HG02610 (cell line): ENCODE measurements around the gene ITGAE.
"Not testable (repeated sequence)": the region's sequence is repeated elsewhere in the genome, so short reads cannot be mapped to it uniquely, and the experiment has no call there.

Experiments used
- ATAC-seq: cut with Tn5 transposase; IDR thresholded peaks from one replicate; pipeline ENCODE4 v1.9.1; 2021; ENCODE audit warnings: mild to moderate bottlenecking, moderate library complexity; ENCODE audit not compliant: unreplicated experiment

ITGAE gene, protein sequence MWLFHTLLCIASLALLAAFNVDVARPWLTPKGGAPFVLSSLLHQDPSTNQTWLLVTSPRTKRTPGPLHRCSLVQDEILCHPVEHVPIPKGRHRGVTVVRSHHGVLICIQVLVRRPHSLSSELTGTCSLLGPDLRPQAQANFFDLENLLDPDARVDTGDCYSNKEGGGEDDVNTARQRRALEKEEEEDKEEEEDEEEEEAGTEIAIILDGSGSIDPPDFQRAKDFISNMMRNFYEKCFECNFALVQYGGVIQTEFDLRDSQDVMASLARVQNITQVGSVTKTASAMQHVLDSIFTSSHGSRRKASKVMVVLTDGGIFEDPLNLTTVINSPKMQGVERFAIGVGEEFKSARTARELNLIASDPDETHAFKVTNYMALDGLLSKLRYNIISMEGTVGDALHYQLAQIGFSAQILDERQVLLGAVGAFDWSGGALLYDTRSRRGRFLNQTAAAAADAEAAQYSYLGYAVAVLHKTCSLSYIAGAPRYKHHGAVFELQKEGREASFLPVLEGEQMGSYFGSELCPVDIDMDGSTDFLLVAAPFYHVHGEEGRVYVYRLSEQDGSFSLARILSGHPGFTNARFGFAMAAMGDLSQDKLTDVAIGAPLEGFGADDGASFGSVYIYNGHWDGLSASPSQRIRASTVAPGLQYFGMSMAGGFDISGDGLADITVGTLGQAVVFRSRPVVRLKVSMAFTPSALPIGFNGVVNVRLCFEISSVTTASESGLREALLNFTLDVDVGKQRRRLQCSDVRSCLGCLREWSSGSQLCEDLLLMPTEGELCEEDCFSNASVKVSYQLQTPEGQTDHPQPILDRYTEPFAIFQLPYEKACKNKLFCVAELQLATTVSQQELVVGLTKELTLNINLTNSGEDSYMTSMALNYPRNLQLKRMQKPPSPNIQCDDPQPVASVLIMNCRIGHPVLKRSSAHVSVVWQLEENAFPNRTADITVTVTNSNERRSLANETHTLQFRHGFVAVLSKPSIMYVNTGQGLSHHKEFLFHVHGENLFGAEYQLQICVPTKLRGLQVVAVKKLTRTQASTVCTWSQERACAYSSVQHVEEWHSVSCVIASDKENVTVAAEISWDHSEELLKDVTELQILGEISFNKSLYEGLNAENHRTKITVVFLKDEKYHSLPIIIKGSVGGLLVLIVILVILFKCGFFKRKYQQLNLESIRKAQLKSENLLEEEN

DNA sequence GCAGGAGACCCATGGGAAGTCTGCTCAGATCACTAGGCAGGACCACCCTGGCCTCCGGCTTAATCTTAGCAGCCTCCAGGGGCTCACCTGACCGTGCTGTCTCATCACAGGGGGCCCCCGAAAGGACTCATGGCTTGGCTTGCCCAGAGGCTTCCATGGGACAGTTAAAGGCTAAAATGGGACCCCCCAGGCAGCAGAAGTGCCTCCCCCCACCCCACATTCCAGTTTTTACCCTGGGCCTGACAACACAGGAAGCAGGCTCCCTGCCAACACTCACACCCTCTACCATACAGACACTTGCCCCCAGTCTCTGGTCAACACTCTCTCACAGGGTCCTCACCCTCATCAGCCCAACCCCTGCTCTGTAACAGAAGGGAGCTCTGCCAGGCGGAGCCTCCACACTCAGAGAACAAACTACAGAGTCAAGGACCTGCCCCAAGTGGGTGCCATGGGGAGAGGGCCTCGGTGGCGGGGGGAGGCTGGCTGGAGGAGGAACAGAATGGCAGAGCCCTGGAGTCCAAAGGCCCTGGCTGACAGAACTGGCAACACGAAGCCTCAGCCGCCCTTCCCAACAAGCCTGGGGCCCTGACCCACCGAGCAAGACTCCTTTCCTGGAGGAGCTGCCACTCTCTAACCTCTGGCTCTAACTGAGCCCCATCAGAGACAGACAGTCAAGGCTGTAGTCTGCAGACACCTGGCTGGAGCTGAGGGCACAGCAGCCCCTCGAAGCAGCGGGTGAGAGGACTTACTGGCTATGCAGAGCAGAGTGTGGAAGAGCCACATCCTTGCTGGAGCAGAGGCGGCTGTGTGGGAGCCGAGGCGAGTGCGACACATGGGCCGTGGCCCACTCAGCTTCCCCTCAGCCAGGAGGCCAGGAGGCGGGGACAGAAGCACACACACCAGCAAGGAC, at the start of gene ITGAE:
ITGAE (minus strand) TSS at position 827 of the 910 bp plus-strand sequence; CDS start at position 783, 44 bp downstream.
- no peak for ATAC-seq

DNA sequence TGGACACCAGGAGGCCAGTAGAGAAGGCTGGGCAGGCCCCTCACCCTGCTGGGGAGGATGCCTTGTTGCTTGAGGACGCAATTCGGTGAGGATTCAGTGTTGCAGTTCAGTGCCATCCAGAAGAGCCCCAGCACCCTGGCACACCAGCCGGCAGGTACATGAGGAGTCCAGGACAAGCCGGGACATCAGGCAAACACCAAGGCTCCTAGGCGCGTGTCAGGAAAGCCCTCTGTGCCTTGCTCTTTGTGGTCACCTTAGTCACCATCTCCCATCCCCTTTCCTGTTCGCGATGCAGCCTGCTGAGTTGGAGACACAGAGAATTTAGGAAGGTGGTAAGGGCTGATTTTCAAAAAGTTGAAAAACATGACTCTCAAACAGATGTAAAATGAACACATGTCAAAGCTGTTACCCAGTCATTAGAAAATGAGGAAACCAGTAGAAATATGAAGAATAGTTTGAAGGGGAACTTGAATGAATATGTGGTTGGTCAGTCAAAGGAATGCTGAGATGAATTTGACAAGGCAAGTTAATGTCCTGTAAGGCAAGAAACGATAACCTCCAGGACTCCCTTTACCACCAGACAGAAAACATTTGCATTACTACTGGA, 47.3 kb upstream of the ITGAE start:
- ATAC-seq = no peak

DNA sequence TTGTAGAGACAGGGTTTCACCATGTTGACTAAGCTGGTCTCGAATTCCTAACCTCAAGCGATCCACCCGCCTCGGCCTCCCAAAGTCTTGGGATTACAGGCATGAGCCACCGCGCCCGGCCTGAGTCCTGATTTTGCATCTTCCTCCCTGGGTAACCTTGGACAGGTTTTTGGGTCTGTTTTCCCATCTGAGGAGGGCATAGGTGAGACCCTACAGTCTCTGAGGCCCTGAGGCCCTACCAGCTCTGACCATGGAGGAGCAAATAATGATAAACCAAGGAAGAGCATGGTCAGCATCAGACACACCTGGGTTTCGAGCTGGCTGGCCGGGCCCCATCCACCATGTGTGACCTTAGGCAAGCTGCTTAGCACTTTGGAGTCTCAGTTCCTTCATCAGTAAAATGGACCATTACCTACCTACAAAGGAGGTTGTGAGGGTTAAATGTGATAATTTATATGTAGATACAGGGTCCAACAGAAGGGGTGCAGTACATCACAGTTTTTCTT, 46.2 kb upstream of the ITGAE start:
- ATAC-seq = no peak

DNA sequence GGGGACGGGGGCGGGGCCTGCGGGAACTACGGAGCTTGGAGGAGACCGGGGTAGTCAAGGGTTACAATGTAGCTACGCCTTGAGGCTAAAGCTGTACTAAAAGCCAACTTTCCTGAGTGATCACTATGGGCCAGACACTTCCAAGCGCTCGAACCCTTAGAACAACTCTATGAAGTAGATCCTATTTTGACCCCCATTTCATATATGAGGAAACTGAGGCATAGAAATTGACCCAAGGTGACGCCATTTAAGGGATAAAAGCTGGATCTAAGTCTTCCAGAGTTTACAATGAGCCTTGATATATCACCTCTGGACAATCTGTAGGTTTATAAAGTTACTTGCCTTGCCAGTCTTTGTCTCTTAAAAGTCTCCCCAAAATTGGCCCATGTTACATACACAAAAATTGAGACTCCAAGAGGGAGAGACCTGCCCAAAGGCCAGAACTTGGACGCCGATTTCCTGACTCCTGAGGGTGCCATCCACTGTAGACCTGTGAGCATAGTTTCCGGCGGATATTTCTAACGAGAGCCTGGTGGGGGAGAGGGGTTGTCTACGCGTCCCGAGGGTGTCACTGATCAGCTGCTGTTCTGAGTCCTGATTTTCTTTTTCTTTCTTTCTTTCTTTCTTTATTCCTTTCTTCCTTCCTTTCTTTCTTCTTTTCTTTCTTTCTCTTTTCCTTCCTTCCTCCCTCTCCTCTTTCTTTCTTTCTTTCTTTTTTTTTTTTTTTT, 45.6 kb upstream of the ITGAE start:
- ATAC-seq = no peak

DNA sequence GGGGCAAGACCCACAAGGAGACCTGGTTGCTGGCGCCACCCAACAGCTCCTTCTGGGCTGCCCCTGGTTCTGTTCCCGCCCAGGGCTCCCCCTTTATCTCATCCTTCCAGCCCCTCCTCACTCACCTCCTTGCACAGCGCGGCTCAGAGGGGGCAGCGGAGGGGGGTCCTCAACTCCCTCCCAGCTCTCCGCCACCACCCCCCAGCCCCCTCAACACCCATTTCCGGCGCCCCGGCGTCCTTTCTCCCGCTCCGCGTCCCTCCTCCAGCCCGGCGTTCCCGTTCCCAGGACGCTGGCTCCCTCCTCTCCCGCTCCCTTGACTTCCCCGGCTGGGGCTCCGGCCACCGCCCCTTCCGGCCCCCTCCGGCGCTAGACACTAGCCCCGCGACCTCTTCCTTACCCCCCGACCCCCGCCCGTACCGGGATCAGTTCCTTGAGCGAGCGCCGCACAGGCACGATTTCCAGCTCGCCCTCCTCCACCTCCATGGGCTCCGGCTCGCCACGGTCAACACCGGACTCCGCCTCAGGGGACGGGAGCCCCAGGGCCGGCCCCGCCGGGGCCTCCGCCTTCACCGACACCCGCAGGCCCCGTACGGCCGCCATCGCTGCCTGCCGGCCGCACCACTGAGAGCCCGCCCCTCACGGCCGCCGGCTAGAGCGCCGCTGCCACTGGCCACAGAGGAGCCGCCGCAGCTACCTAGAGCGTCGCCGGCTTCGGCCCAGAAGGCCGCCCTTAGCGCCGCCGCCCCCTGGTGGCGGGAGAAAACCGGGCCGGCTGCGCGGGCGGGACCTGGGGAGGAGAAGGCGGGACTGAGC, 44.8 kb upstream of the ITGAE start, which contains the start of gene NCBP3:
NCBP3 (minus strand) TSS at position 626 of the 816 bp plus-strand sequence; CDS start at position 603, 23 bp downstream.
- ATAC-seq = peak; percentile 94

DNA sequence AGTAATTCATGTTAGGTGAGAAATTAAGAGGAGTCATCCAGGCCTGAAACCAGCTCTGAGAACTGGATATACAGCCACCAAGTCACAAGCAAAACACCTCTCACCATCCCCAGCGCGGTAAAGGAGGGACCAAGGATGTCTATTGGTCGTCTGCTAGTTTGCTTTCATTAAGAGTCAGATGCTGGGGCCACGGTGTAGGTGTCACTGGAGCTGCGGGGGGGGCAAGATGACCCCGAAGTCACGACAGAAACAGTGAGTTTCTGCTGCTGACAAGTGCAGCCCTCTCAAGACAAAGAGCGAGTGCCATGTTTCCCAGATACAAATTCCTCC, 44.3 kb upstream of the ITGAE start:
- ATAC-seq = no peak

DNA sequence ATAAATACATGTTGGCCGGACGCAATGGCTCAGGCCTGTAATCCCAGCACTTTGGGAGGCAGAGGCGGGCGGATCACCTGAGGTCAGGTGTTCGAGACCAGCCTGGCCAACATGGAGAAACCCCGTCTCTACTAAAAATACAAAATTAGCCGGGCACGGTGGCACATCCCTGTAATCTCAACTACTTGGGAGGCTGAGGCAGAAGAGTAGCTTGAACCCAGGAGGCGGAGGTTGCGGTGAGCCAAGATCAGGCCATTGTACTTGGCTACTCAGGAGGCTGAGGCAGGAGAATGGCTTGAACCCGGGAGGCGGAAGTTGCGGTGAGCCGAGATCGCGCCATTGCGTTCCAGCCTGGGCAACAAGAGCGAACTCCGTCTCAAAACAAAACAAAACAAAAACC, 43.6 kb upstream of the ITGAE start:
- not testable (repeated sequence) for ATAC-seq

DNA sequence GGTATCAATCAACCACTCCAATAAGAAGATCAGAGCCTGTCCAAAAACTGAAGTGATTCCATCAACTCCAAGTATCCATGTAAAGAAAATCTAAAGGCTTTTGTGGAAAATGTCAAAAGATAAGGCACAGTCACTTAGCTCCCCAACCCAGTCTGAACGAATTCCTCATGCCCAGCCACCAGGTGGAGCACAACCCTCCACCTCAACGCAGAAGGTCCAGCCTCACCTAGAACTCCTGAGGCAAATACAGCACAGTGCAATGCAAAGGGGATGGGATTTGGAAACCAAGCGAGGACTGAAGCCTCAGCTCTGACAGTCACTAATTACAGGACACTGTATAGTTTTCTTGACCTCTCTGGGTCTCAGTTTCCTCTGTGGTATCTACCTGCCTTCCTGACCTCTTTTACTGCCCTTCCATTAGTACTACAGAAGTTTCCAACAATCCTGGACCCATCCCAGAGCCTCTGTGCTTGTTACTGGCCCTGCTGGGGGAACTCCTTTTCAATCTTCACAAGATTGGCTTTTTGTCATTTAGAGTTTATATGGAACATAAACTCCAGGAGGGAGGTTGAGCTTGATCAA, 43.0 kb upstream of the ITGAE start:
- ATAC-seq = no peak

DNA sequence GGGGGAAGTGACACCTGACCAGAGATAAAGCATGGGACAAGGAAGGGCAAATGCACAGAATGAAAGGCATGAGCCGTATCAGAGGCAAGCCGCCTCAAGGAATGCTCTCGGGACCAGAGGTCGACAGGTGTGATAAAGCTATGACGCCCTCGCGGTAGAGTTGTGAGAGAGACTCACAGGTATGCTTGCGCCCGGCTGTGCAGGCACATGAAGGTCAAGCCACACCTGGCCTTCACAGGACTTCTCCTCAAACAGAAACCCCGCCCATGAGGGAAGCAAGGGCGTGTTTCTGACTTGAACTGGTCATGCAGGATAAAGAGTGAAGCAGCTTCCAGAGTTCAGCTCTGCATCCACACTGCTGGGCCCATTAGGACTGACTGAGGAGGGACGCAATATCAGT, 37.2 kb upstream of the ITGAE start:
- ATAC-seq = no peak

DNA sequence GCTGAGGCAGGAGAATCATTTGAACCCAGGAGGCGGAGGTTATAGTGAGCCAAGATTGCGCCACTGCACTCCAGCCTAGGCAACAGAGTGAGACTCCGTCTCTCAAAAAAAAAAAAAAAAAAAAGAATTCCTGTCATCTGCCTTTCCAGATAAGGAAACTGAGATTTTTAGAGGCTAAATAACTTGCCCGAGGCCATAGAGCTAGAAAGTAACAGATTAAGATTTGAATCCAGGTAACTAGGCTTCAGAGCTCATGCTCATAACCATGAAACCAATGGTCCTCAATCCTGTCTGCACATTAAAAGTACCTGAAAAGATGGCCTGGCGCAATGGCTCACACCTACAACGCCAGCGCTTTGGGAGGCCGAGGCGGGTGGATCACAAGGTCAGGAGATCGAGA, 35.6 kb upstream of the ITGAE start:
- no peak for ATAC-seq

DNA sequence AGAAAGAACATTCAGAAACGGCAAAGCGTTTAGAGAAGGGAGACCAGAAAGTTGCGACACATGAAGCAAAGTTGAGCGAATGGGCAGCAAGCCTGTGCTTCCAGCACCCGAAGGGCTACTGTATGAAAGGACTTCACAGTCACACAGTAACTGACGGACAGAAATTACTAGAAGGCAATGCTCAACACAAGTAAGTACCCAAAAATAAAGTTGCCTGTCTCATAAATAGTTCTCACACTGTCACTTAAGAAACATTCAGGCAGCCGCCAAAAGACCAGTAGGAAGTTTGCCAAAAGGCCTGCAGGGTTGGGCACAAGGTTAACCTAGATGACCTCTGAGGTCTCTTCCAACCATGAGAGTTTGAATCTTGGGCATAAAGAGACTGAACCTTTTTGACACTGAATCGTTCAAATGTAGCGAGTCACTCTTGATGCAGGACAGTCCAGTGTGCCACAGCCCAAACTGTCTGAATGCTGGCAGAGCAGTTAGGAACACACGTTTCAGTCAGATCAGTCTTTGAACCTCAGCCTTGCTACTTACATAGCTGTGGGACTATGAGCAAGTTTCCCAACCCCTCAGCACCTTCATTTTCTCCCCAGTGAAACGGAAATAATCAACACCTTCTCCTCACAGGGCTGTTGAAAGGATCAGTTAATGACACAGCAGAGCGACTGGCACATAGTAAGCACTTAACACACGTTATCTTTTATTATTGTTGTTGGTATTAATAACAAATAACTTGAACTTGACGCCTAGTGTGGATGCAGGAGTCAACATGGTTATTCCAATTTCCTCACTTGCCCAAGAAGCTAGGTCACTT, 34.6 kb upstream of the ITGAE start:
- ATAC-seq = no peak

DNA sequence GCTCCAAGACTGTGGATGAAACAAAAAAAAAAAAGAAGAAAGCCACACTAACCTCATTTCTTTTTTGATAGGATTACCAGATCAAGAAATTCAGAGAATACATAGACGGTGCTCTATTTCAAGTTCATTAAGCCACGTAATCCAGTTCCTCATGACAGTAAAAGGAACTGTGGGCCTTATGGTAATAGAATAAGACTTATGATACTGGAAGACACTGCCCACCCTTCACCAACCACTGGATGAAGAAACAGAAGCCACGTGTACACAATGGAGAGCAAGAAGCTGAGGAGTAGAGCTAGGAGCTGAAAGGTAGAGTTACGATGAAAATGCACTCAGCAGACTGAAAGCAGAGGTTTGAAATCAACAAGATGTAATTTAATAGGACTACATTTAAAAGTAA, 33.8 kb upstream of the ITGAE start:
- ATAC-seq = no peak

DNA sequence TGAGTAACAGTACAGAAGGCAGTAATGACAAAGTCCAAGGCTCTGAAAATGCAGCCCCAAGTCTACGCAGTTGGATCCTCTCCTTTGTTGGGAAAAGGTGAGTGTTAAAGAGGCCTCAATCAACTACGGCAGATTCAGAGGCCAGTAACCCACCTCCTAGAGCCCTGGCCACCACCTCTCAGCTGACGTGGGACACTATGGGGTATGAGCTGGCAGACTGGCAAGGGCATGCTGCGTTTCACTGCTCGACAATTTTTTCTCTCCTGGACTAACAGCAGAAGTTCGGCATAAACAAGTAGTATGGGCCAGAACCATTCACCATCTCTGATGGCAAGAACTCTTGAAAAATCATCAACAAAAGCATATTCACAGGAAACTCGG, 27.9 kb upstream of the ITGAE start:
- ATAC-seq = no peak

DNA sequence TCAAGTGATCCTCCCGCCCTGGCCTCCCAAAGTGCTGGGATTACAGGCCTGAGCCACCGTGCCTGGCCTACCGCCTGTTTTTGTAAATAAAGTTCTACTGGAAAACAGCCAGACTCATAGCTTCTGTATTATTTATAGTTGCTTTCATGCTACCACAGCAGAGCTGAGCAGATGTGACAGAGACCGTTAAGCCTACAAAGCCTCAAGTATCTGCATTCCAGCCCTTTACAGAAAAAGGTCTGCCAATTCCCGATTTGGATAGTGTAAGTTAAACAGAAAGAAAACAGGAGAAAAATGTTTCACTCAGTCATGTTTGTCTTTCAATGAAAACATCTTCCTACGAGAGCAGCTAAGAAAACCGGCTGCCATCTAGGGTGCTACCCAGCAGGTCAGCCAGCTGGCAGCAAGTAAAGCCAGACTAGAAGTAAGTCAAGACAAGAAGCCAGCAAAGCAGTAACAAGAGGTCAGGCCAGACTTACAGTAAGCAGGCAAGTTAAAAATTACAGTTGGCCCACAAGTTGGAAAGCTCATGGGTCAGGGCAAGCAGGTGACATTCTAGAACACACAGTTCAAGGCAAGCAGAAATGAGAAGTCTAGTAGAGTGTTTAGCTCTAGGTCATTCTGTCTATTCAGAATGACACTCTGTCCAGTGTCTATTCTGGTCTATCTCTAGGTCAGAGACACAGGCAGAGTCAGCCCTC, 27.3 kb upstream of the ITGAE start:
- no peak for ATAC-seq

DNA sequence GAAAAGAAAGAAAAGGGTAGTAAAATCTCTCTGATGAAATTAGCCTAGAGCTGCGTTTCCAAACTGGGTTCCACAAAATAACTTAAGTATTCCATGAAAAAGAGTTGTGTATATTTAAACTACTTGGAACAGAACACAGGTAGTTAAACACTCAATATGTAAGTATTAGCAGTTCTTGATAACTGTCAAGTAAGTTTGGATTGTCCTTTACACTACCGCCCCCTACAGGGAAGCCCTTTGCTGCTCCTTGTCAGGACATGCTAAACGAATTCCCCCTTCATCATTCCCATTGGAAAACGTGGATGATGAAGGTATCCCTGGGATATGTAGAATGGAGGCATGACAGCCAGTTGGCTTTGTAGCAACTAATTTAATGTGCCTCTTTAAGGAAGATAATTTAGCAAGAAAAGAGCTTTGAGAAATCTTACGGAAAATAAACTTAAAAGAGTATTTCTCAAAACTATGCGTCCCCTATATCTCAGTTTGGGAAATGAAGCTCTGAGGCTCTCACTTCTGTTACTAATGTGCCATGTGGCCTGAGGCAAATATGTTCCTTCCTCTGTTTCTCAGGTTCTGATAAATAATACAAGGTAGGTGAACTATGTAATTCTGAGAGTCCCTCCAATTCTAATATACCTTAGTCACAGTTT, 26.3 kb upstream of the ITGAE start:
- ATAC-seq = no peak

DNA sequence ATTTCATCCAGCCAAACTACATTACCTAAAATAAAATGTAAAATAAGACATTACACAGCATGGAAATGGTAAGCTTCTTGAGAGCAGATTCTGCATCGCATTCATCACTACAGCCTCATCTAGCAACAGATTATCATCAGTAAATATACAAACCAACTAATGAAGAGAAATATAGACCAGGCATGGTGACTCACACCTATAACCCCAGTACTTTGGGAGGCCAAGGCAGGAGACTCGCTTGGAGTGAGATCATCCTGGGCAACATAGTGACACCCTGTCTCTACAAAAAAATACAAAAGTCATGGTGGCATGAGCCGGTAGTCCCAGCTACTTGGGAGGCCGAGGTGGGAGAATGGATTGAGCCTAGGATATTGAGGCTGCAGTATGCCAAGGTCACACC, 25.2 kb upstream of the ITGAE start:
- no peak for ATAC-seq
